HG02678 (cell line): ENCODE results near the gene GNAZ.
"Not testable (repeated sequence)": the region's sequence is repeated elsewhere in the genome, so short reads cannot be mapped to it uniquely, and the experiment has no call there.

Source experiments
- ATAC-seq: cut with Tn5 transposase; IDR thresholded peaks from one replicate; pipeline ENCODE4 v1.9.1; 2021; ENCODE audit warnings: mild to moderate bottlenecking, moderate library complexity; ENCODE audit not compliant: unreplicated experiment

GNAZ gene

GRCh38 chr22:23042179-23042578, 28.1 kb upstream of the GNAZ start:
- ATAC-seq = no peak

GRCh38 chr22:23044570-23044969, 25.7 kb upstream of the GNAZ start:
- no peak for ATAC-seq

GRCh38 chr22:23045461-23045860, 24.9 kb upstream of the GNAZ start:
- no peak for ATAC-seq

GRCh38 chr22:23047265-23047664, 23.1 kb upstream of the GNAZ start:
- no peak for ATAC-seq

- no peak for ATAC-seq
Observed at GRCh38 chr22:23047742-23048141, 22.6 kb upstream of the GNAZ start.

GRCh38 chr22:23050546-23050945, 19.8 kb upstream of the GNAZ start:
- not testable (repeated sequence) for ATAC-seq

- ATAC-seq = no peak
Observed at GRCh38 chr22:23053051-23053707, 17.1 kb upstream of the GNAZ start.

- ATAC-seq = no peak
Observed at GRCh38 chr22:23053912-23054530, 16.3 kb upstream of the GNAZ start.

- ATAC-seq = peak; percentile 84
Observed at GRCh38 chr22:23054531-23055257, 15.6 kb upstream of the GNAZ start.

GRCh38 chr22:23055449-23056179, 14.7 kb upstream of the GNAZ start:
- no peak for ATAC-seq

GRCh38 chr22:23057331-23057730, 13.0 kb upstream of the GNAZ start:
- ATAC-seq = no peak

- no peak for ATAC-seq
Observed at GRCh38 chr22:23058063-23058462, 12.3 kb upstream of the GNAZ start.

GRCh38 chr22:23058481-23059283, 11.6 kb upstream of the GNAZ start:
- no peak for ATAC-seq

GRCh38 chr22:23059284-23059948, 10.9 kb upstream of the GNAZ start:
- no peak for ATAC-seq

GRCh38 chr22:23060612-23061400, 9.5 kb upstream of the GNAZ start:
- ATAC-seq = no peak

- no peak for ATAC-seq
Observed at GRCh38 chr22:23061471-23062280, 8.6 kb upstream of the GNAZ start.

GRCh38 chr22:23062616-23063538, 7.4 kb upstream of the GNAZ start:
- ATAC-seq = no peak
